Measurements from ENCODE around the gene IL2.

- no peak for TF ChIP-seq CTCF (IDR thresholded peaks at IDR 0.05)
- no peak for TF ChIP-seq POLR2A (IDR thresholded peaks at IDR 0.05)
- no peak for TF ChIP-seq POLR2AphosphoS5 (IDR thresholded peaks at IDR 0.05)
Observed at GRCh38 chr4:122431351-122431750, 25.2 kb downstream of the IL2 start.
